B cell (primary cell): ENCODE measurements around the gene SEPTIN5.

Experiments
- CTCF ChIP-seq: fragments of 200-600 bp; IDR thresholded peaks from one replicate; pipeline ENCODE4 v1.8.0; 2022; ENCODE audit warnings: antibody characterized with exemption, mild to moderate bottlenecking
- EZH2 ChIP-seq: IDR thresholded peaks from 2 replicates; pipeline ENCODE4 v1.6.1; 2012; ENCODE audit warnings: borderline replicate concordance, low read depth, mild to moderate bottlenecking, moderate library complexity, low read length; ENCODE audit not compliant: insufficient read depth, poor library complexity, severe bottlenecking

- TF ChIP-seq CTCF (no peak), EZH2 (no peak)
Observed at GRCh38 chr22:19727310-19728150, 13.2 kb downstream of the SEPTIN5 start.
